Smooth muscle cell (in vitro differentiated cells): ENCODE results near the gene MYO18B. TPM values are rescaled to one million over a fixed set of nuclear protein-coding genes. Genes with fewer than 3 reads are reported as not detected.

ENCODE experiments used
- DNase-seq: peaks from one replicate; lab custom pipeline; 2025; ENCODE audit not compliant: unreplicated experiment; lab: John Stamatoyannopoulos, UW
- H2AFZ ChIP-seq: fragments of 200-600 bp; sonication (generic); 2 replicates; pipeline ENCODE4 v1.6.0; 2016; ENCODE audit warnings: antibody characterized with exemption, low read depth, mild to moderate bottlenecking
- H3F3A ChIP-seq: fragments of 200-600 bp; sonication (generic); 2 replicates; pipeline ENCODE4 v1.6.0; 2017; ENCODE audit warnings: antibody characterized with exemption, low read depth
- H3K27ac ChIP-seq: fragments of 200-600 bp; sonication (generic); 2 replicates; pipeline ENCODE4 v1.5.1; 2016; ENCODE audit warnings: low read depth, mild to moderate bottlenecking
- H3K27me3 ChIP-seq: fragments of 200-600 bp; sonication (generic); 2 replicates; pipeline ENCODE4 v1.6.1; 2016; ENCODE audit warnings: low read depth, mild to moderate bottlenecking
- H3K36me3 ChIP-seq: fragments of 200-600 bp; sonication (generic); 2 replicates; pipeline ENCODE4 v1.5.1; 2016; ENCODE audit warnings: low read depth
- H3K4me1 ChIP-seq: fragments of 200-600 bp; sonication (generic); 2 replicates; pipeline ENCODE4 v1.5.1; 2016; ENCODE audit warnings: low read depth
- H3K4me2 ChIP-seq: fragments of 200-600 bp; sonication (generic); 2 replicates; pipeline ENCODE4 v1.6.0; 2016; ENCODE audit warnings: mild to moderate bottlenecking
- H3K4me3 ChIP-seq: fragments of 200-600 bp; sonication (generic); 2 replicates; pipeline ENCODE4 v1.5.1; 2016; ENCODE audit warnings: mild to moderate bottlenecking
- H3K79me2 ChIP-seq: fragments of 200-600 bp; sonication (generic); 2 replicates; pipeline ENCODE4 v1.6.0; 2016; ENCODE audit warnings: low read depth, mild to moderate bottlenecking
- H3K9ac ChIP-seq: fragments of 200-600 bp; sonication (generic); 2 replicates; pipeline ENCODE4 v1.6.0; 2016; ENCODE audit warnings: low read depth
- H3K9me3 ChIP-seq: fragments of 200-600 bp; sonication (generic); replicated peaks from 2 replicates; pipeline ENCODE4 v1.5.1; 2016; ENCODE audit warnings: low read depth
- H4K20me1 ChIP-seq: fragments of 200-600 bp; sonication (generic); 2 replicates; pipeline ENCODE4 v1.6.0; 2016; ENCODE audit warnings: low read depth
- WGBS: methylation state at CpG from one replicate; pipeline ENCODE4 v1.1.7; 2016; ENCODE audit warnings: low lambda C conversion rate; 5-methylcytosine and 5-hydroxymethylcytosine counted together
- polyA plus RNA-seq: library from polyadenylated mRNA; unstranded; fragments of >200 nt; fragmentation: Nextera tagmentation; extraction: Ambion mirVana; gene quantifications from 2 replicates; pipeline ENCODE4 v1.2.1, GENCODE V29; 2016
- total RNA-seq: library from RNA; depleted of rRNA; stranded (reverse); fragments of >200 nt; gene quantifications from 2 replicates; pipeline ENCODE4 v1.2.3, GENCODE V29; 2014
- TF ChIP-seq, protein P1 (sequence below): fragments of 200-600 bp; sonication (generic); IDR thresholded peaks from 2 replicates; pipeline ENCODE4 v1.5.1; 2017; ENCODE audit warnings: borderline replicate concordance, mild to moderate bottlenecking, antibody characterized with exemption; ENCODE audit not compliant: insufficient read depth, poor library complexity, severe bottlenecking

The MYO18B gene
- total and polyA plus RNA-seq, 2 experiments from 2014 or later = 0.13 to 1.2 TPM

DNA sequence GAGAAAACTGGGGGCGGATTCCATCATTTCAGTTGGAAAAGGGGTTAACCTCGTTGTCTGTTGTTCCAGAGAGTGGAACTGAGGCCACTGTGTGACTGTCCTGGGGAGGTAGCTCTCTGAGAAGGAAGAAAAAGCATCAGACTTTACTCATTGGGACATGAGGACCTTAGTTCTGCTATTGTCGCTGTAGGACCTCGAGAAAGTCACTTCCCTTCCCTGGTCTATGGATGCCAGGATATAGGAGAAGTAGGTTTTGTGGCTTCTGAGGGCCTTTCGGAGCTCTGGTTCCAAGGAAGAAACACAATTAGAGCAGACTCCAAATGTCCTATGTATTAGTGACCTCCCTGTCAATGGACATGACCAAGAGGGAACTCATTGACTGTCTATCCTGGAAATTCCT lies 6.2 kb downstream of the MYO18B start:
- Histone ChIP-seq H4K20me1 (no peaks in the 10 kb centered on the region), H2AFZ (no peak overlapping the region), H3K9me3 (no peaks in the 10 kb centered on the region), H3K4me1 (no peaks in the 10 kb centered on the region), H3K4me2 (no peak overlapping the region), H3K4me3 (no peak overlapping the region), H3K36me3 (no peaks in the 10 kb centered on the region), H3F3A (no peaks in the 10 kb centered on the region), H3K27me3 (no peaks in the 10 kb centered on the region), H3K9ac (no peak overlapping the region), H3K79me2 (no peaks in the 10 kb centered on the region), H3K27ac (no peak overlapping the region)
- WGBS = 97% methylated on average over 5 of the region's 5 CpGs
- DNase-seq = no peak
- TF ChIP-seq, protein P1, sequence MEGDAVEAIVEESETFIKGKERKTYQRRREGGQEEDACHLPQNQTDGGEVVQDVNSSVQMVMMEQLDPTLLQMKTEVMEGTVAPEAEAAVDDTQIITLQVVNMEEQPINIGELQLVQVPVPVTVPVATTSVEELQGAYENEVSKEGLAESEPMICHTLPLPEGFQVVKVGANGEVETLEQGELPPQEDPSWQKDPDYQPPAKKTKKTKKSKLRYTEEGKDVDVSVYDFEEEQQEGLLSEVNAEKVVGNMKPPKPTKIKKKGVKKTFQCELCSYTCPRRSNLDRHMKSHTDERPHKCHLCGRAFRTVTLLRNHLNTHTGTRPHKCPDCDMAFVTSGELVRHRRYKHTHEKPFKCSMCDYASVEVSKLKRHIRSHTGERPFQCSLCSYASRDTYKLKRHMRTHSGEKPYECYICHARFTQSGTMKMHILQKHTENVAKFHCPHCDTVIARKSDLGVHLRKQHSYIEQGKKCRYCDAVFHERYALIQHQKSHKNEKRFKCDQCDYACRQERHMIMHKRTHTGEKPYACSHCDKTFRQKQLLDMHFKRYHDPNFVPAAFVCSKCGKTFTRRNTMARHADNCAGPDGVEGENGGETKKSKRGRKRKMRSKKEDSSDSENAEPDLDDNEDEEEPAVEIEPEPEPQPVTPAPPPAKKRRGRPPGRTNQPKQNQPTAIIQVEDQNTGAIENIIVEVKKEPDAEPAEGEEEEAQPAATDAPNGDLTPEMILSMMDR = no peak

DNA sequence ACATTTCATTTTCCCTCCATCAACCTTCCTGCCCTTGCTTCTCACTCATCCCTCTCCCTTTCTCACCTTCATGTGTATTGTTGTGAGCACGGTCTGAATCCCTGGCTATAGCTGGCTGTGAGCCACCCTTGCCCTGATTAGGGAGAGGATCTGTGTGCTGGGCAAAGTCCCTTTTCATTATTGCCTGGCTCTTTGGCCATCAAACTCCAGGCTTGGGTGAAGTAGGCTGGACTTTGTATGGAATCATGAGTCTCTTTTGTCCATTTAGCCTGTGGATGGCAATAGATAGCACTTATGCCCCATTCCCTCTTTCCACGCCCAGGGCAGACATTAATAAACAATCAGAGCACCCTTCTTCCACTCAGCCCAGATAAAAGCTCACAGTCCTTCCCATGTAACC lies 6.7 kb downstream of the MYO18B start:
- H3K79me2 ChIP-seq = no peaks in the 10 kb centered on the region
- no peak overlapping the region for H3K4me3 ChIP-seq
- no peak overlapping the region for H3K9ac ChIP-seq
- TF ChIP-seq, protein P1 = no peak
- no peaks in the 10 kb centered on the region for H3F3A ChIP-seq
- no peak overlapping the region for H3K4me2 ChIP-seq
- WGBS = 76% methylated on average over 2 of the region's 2 CpGs
- no peaks in the 10 kb centered on the region for H3K9me3 ChIP-seq
- no peaks in the 10 kb centered on the region for H4K20me1 ChIP-seq
- no peaks in the 10 kb centered on the region for H3K27me3 ChIP-seq
- no peak overlapping the region for H3K27ac ChIP-seq
- no peak for DNase-seq
- no peak overlapping the region for H2AFZ ChIP-seq
- H3K4me1 ChIP-seq = no peaks in the 10 kb centered on the region
- no peaks in the 10 kb centered on the region for H3K36me3 ChIP-seq

DNA sequence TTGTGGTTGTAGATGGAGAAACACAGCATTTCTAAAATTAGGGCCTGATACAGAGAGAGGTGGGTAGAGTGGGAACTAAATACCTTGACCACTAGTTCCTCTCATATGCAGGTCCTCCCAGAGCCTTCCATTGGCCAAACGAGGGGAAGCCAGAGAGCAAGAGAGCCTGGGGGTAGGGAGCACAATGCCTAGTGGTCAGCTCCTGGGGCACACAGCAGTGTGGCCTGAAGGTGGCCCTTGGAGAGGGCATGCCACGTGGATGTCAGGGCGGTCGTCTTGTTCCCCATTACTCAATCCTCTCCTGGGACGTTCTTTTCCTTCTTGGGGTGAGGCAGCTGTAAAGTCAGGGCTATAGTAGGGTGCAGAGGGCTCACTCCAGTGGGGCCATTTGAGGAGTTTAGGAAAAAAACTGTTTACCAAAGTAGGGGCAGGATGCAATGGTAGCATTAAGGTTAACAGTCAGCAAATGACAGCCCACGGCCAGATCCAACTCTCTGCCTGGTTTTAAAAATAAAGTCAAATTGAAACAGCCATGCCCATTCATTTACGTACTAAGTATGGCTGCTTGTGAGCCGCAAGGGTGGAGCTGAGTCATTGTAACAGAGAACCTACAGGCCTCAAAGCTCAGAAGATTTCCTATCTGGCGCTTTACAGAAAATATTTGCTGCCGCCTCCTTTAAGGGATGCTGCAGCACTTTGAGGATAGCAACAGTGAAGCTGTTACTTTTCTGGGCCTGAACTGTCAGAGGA lies 7.6 kb downstream of the MYO18B start:
- H3F3A ChIP-seq = no peaks in the 10 kb centered on the region
- TF ChIP-seq, protein P1 = no peak
- no peaks in the 10 kb centered on the region for H4K20me1 ChIP-seq
- H3K4me3 ChIP-seq = no peak overlapping the region
- WGBS = 76% methylated on average over 10 of the region's 10 CpGs
- no peak for DNase-seq
- no peaks in the 10 kb centered on the region for H3K27me3 ChIP-seq
- no peak overlapping the region for H2AFZ ChIP-seq
- no peaks in the 10 kb centered on the region for H3K4me1 ChIP-seq
- no peaks in the 10 kb centered on the region for H3K36me3 ChIP-seq
- H3K4me2 ChIP-seq = no peak overlapping the region
- H3K27ac ChIP-seq = peak overlapping the region; percentile 19
- no peak overlapping the region for H3K9ac ChIP-seq
- no peaks in the 10 kb centered on the region for H3K79me2 ChIP-seq
- H3K9me3 ChIP-seq = no peaks in the 10 kb centered on the region
